PFSK-1 (cell line): ENCODE measurements around the gene ZPBP2.

Experiments
- FOXP2 ChIP-seq: optimal IDR thresholded peaks from 2 replicates; pipeline ENCODE3; 2011; ENCODE audit warnings: borderline replicate concordance, control low read depth, inconsistent platforms; ENCODE audit not compliant: insufficient read depth; ENCODE audit errors: extremely low read length, extremely low read depth
- POLR2AphosphoS5 ChIP-seq: IDR thresholded peaks from 2 replicates; pipeline ENCODE4 v1.6.1; 2012; ENCODE audit warnings: low read depth, mild to moderate bottlenecking, control low read depth, low read length, moderate library complexity
- SIN3A ChIP-seq: IDR thresholded peaks from 2 replicates; pipeline ENCODE4 v1.6.1; 2012; ENCODE audit warnings: mild to moderate bottlenecking, low read length, moderate library complexity, borderline replicate concordance; ENCODE audit not compliant: insufficient read depth
- TAF1 ChIP-seq: IDR thresholded peaks from 2 replicates; pipeline ENCODE4 v1.6.1; 2012; ENCODE audit warnings: low read length, control low read depth, borderline replicate concordance; ENCODE audit not compliant: insufficient read depth
- TF ChIP-seq, protein P1 (sequence below), 2 experiments: IDR thresholded peaks; 2 replicates each; pipeline versions ENCODE4 v1.6.1 to v1.8.0; 2011 to 2012; ENCODE audit warnings: low read depth in 2 of 2, low read length in 2 of 2, control low read depth in 1 of 2, inconsistent platforms in 1 of 2, mild to moderate bottlenecking in 1 of 2, moderate library complexity in 1 of 2; ENCODE audit not compliant: insufficient read depth in 1 of 2

DNA sequence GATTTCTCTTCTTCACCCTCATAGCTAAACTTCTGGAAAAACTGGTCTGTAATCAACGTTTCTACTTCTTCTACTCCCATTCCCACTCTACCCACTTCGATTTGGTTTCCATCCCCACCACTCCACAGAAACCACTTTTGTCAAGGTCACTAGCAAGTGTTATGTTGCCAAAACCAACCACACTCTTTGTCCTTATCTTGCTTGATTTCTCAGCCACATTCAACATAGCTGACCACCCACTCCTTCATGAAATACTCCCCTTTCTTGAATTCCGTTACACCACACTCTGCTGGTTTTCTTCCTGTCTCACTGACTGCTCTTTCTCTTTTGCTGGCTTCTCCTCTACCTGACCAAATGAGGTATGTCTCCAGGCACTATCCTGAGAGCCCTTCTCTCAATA is 15.8 kb upstream of the ZPBP2 start:
- TF ChIP-seq TAF1 (no peak), POLR2AphosphoS5 (no peak), SIN3A (no peak), FOXP2 (no peak)
- TF ChIP-seq, protein P1, sequence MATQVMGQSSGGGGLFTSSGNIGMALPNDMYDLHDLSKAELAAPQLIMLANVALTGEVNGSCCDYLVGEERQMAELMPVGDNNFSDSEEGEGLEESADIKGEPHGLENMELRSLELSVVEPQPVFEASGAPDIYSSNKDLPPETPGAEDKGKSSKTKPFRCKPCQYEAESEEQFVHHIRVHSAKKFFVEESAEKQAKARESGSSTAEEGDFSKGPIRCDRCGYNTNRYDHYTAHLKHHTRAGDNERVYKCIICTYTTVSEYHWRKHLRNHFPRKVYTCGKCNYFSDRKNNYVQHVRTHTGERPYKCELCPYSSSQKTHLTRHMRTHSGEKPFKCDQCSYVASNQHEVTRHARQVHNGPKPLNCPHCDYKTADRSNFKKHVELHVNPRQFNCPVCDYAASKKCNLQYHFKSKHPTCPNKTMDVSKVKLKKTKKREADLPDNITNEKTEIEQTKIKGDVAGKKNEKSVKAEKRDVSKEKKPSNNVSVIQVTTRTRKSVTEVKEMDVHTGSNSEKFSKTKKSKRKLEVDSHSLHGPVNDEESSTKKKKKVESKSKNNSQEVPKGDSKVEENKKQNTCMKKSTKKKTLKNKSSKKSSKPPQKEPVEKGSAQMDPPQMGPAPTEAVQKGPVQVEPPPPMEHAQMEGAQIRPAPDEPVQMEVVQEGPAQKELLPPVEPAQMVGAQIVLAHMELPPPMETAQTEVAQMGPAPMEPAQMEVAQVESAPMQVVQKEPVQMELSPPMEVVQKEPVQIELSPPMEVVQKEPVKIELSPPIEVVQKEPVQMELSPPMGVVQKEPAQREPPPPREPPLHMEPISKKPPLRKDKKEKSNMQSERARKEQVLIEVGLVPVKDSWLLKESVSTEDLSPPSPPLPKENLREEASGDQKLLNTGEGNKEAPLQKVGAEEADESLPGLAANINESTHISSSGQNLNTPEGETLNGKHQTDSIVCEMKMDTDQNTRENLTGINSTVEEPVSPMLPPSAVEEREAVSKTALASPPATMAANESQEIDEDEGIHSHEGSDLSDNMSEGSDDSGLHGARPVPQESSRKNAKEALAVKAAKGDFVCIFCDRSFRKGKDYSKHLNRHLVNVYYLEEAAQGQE (IDR thresholded peaks at IDR 0.05; ENCODE audit: insufficient read depth in 1 of 2, low read depth in 2 of 2, low read length in 2 of 2), result no peak
